ENCODE results near the gene RABGAP1.

GRCh38 chr9:123043081-123043939, 102.5 kb downstream of the RABGAP1 start:
- TF ChIP-seq CTCF (IDR thresholded peaks at IDR 0.05; ENCODE audit: poor library complexity, severe bottlenecking) (no peak), EZH2 (IDR thresholded peaks at IDR 0.05; ENCODE audit: borderline replicate concordance, insufficient read depth, low read length, poor library complexity, severe bottlenecking) (no peak), RAD21 (conservative IDR thresholded peaks at IDR 0.05) (no peak), EP300 (conservative IDR thresholded peaks at IDR 0.05; ENCODE audit: poor library complexity, severe bottlenecking) (no peak), TAF1 (IDR thresholded peaks at IDR 0.05; ENCODE audit: low read depth) (no peak), MXI1 (conservative IDR thresholded peaks at IDR 0.05; ENCODE audit: poor library complexity, severe bottlenecking) (no peak), REST (IDR thresholded peaks at IDR 0.05; ENCODE audit: borderline replicate concordance) (no peak)

Measured in neural cell (in vitro differentiated cells).